HG02943 (cell line): ENCODE results near the gene C11orf21.
"Not testable (repeated sequence)": the region's sequence is repeated elsewhere in the genome, so short reads cannot be mapped to it uniquely, and the experiment has no call there.

ENCODE experiments used
- ATAC-seq: cut with Tn5 transposase; IDR thresholded peaks from one replicate; pipeline ENCODE4 v1.9.1; 2021; ENCODE audit warnings: mild to moderate bottlenecking, low read depth, moderate library complexity; ENCODE audit not compliant: unreplicated experiment

The C11orf21 gene

GRCh38 chr11:2301631-2302305, at the start of gene C11orf21, which contains the start of gene TSPAN32:
C11orf21 (minus strand) TSS chr11:2301918; CDS start chr11:2301808, 110 bp downstream.
TSPAN32 (plus strand) TSS chr11:2302013; CDS start chr11:2302150, 137 bp downstream.
- peak; percentile 78 for ATAC-seq

- no peak for ATAC-seq
These were observed 47.3 kb upstream of the C11orf21 start for GRCh38 chr11:2348986-2349385.

- ATAC-seq: no peak
These were observed 45.7 kb upstream of the C11orf21 start for GRCh38 chr11:2347308-2347830.

- no peak for ATAC-seq
These were observed 45.0 kb upstream of the C11orf21 start for GRCh38 chr11:2346586-2347307.

GRCh38 chr11:2346014-2346413, 44.3 kb upstream of the C11orf21 start:
- no peak for ATAC-seq

GRCh38 chr11:2345050-2345449, 43.3 kb upstream of the C11orf21 start:
- no peak for ATAC-seq

- no peak for ATAC-seq
These were observed 41.8 kb upstream of the C11orf21 start for GRCh38 chr11:2343502-2343901.

- ATAC-seq: no peak
These were observed 41.3 kb upstream of the C11orf21 start for GRCh38 chr11:2342981-2343380.

- no peak for ATAC-seq
These were observed 40.8 kb upstream of the C11orf21 start for GRCh38 chr11:2342557-2342956.

- not testable (repeated sequence) for ATAC-seq
These were observed 37.0 kb upstream of the C11orf21 start for GRCh38 chr11:2338760-2339159.

- not testable (repeated sequence) for ATAC-seq
These were observed 33.6 kb upstream of the C11orf21 start for GRCh38 chr11:2335286-2335685.

- not testable (repeated sequence) for ATAC-seq
These were observed 31.9 kb upstream of the C11orf21 start for GRCh38 chr11:2333486-2334205.

GRCh38 chr11:2332569-2332968, 30.9 kb upstream of the C11orf21 start:
- ATAC-seq: not testable (repeated sequence)

- ATAC-seq: no peak
These were observed 29.7 kb upstream of the C11orf21 start for GRCh38 chr11:2331404-2331803.

- no peak for ATAC-seq
These were observed 29.0 kb upstream of the C11orf21 start for GRCh38 chr11:2330696-2331095.

GRCh38 chr11:2329551-2329950, 27.8 kb upstream of the C11orf21 start:
- no peak for ATAC-seq

GRCh38 chr11:2328656-2329354, 27.1 kb upstream of the C11orf21 start:
- ATAC-seq: no peak

GRCh38 chr11:2328021-2328420, 26.3 kb upstream of the C11orf21 start:
- no peak for ATAC-seq

GRCh38 chr11:2327032-2327431, 25.3 kb upstream of the C11orf21 start:
- no peak for ATAC-seq

- ATAC-seq: no peak
These were observed 24.0 kb upstream of the C11orf21 start for GRCh38 chr11:2325719-2326118.
